NCI-H128 (cell line): ENCODE data around the gene CBX2.

Experiments
- DNase-seq: peaks from one replicate; lab custom pipeline; 2025; ENCODE audit not compliant: unreplicated experiment; lab: John Stamatoyannopoulos, UW

Gene CBX2

DNA sequence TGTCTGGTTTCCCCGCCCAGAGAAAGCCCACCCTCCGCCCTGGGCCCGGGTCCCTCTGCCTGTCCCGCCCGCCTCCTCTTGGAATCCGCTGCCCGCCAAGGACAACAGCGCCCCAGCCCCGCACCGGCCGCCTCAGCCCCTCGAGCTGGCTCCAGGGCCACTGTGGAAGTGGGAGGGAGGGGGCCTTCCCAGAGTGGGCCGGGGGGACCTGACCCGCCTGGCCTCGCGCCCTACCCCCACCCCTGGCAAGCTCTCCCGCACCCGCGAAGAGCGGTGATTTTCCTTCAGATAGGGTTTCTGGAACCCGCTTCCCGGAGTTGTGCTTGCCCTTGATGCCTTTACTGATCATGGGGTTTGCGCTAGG lies 21.2 kb downstream of the CBX2 start:
- no peak for DNase-seq

DNA sequence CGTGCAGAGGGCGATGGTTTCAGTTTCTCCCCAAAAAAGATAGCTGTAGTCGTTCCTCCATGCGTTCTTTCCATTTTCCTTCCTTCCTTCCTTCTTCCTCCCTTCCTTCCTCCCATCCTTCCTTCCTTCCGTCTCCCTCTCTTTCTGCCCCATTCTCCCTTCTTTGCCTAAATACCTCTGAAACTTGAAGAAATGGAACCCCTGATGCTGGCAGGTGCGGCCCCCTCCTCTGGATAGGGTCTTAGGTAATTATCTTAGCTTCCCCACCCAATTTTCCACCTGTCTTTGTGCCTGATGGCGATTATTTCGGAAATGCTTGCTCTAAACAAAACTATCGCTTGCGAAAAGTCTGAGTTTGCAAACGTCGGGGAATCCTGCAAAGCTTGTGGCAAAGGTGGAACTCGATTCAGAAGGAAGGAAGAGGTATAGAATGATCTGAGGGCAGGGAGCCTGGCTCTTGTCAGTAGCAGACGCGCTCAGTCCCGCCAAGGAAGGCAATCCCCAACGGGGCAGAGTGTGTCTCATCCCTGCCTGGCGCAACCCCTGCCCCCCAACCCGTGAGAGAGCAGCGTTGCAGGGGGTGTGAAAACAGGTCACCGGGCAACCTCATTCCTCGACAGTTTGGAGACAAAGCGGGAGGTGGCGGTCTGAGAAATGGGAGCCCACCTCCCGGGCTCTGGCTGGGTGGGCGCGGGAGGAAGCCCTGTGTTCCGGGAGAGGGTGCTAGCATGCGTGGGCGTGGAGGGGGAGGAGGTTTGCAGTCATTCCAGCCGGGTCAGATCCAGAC lies 21.8 kb downstream of the CBX2 start:
- DNase-seq: no peak

DNA sequence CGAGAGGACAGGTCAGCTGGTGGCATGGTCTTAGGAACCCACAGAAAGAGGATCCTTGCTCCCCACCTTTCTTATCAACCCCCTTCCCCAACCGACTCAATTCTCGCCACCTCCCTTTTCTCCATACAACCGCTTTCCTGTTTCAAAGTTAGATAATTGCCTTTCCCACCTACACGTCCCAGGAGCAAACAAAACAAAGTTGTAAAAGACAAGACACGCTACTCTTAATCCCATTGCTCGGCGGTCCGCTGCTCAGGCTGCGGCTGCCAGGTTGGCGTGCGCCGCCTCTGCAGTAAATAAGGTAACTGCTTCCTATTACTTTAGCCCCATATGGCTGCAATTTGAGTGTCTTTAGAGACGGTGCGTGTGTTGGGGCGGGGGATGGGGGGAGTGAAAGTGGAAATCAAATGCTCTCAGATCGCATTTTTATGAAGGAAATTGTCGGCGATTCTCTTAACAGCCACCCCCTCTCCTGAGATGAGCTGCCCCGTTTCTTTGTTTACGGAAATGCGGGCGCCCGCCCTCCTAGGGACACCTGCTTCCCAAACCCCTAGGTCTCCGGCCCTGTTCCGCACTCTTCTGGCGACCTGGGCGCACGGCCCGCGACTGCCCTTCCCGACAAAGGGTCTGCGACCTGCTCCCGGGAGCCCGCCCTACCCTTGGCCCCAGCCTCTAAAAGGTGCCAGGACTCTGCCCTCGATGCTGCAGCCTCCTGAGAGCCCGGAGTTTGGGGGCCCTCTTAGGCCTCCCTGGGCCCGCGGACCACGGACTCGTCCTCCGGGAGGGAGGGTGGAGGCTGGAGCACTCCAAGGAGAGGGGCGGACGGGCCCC lies 22.6 kb downstream of the CBX2 start:
- DNase-seq: no peak

DNA sequence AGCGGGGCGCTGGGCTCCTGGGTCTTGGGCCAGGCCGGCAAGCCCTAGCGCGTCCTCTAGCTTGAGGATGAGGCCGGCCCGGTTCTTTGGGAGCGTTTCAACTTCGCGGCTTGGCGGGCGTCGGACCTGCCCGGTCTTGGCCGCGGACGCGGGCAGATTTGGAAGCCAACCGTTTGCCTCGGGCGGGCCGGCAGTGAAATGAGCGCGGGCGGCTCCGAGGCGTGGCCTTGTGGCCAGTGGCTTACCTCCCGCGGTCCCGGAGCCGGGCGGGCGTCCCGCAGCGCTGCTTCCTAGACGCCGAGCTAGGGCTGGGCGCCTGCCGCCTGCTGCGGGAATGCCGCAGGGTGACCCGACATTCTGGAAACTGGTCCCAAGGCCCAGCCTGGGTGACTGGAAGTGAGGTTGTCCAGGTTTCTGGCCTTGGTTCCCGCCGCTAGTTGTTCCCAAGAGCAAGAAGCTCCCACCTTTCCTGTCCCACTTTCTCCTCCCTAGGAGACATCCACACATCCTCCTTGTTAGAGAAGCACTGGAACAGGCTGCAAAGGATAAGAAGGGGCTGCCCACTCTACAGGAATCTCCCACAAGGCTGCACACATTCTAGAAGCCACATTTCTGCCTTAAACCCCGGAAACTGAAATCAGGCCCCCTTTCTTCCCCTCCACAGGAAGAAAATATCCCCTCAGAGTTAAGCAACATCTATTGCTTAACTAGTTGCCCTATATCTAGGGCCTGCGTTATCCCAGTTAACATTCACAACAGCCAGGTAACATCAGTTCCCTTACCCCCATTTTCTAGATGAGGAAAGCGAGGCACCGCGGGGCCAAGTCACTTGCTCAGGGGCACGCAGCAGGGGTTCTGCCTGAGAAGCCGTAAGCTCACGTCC lies 23.4 kb downstream of the CBX2 start:
- DNase-seq: no peak

DNA sequence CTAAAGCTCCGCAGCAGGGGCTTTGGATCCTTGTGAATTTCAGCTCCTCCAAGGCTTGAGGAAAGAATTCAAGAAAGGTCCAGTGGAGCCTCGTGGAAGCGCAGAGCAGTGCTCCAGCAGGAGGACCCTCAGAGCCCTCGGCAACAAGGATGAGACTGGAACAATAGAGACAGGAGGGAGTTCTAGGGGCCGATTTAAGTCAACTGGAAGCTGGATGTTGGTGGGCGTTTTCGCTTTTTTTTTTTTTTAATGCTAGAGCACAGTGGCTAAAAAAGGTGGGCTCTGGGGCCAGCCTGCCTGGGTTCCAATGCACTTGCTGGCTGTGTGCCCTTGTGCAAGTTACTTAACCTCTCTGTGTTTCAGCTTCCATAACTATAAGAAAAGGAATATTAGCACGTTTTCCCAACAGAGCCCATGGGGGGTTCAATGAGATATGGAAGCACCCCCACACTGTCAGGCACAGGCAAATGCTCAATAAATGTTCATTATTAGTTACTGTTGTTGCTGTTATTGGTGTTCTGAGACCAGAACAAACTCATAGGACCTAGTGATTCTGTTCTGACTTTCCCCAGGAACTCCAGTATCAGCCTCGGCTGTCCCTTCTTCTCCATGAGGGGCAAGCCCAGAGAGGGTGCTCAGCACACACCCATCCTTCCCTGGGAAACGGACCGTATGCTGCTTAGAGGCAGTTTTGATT lies 24.2 kb downstream of the CBX2 start:
- no peak for DNase-seq

DNA sequence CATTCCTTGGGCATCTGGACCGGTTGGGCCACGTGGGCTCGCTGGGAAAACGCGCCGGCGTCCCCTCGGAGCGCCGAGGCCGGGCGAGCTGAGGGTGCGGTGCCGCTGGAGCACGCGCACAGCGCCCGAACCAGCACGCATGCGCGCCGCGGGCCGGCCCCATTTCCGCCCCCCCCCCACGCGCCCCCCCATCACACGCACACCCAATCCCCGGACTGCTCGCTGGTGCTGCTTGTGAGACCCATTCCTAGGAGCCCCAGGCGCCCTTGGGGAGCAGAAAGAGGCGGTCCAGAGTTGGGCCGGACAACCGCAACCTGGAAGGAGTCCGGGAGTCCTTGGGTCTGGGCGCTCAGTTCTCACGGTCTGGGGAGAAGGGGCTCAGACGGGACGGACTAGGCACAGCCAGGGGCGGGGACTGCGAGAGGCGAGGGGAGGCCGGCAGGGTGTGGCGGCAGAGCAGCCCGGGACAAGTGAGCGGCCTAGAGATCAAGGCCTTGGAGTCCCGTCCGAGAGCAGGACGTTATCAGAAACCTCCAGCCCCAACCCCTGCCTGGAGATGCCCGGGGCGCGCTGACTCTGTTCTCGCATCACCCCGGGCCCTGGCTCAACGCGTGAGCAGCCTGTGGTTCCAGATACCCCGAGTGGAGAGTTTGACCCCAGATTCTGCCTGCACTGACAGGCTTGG lies 24.9 kb downstream of the CBX2 start:
- no peak for DNase-seq

DNA sequence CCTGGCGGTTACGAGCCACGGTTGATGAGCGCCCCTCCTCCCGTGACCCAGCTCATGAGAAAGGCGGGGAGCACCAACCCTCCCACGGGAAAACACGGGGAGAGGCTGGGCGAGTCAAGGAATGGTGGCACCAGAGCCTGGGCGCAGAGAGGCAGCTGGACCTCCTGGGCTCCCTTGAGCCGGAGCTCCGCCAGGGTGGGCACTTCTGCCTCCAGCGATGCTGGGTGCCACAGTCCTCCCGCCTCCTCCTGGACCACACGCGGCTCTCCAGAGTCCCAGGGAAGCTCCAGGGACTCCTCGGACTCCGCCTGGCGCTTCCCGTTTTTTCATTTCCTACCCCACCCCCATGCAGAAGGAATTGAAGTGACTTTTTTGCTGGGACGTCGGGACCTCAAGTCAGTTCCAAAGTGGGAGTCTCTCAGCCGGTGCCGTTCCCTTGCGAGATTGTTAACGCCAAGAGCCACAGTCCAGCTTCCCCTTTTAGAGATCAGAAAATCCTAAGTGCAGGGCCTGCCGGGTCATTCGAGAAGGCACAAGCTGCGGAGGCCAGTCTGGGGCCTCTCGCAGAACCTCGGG lies 25.6 kb downstream of the CBX2 start:
- DNase-seq: no peak

DNA sequence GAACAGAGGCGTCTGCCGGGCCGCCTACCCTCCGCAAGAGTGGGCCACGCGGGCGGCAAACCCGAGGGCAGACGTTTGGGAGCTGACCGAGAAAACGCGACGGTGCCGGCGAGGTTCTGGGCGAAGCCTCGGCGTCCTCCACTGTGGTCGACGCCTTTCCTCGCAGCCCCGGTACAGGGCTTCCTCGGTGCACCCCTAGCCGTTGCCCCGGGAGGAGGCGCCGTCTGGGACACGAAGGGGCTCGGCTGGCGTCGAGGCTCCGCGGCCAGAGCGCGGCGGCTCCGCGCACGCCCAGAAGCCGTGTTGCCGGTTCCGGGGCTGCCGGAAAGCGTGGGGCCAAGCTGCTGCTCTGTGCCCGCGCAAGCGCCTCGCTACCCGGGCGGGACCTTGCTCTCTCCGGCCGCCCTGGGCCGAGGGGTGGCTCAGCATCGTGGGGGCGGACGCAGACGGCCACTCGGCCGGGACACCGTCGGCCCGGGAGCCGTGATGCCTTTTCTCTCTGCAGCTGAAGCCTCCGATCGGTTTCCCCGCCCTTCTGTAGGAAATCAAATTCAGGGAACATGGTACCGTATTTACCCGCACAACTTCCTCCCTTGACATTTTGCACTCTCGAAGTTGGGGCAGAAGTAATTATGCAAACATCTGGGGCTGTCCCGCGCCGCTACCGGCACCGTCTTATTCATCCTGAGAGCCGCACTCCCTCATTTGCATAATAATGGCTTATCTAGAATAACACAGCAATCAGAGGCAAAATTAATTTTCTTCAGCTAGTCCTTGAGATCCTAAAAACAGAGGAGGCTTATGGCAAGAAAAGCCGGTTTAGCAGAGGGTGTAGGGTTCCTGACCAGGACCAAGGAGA lies 26.3 kb downstream of the CBX2 start:
- DNase-seq: no peak

DNA sequence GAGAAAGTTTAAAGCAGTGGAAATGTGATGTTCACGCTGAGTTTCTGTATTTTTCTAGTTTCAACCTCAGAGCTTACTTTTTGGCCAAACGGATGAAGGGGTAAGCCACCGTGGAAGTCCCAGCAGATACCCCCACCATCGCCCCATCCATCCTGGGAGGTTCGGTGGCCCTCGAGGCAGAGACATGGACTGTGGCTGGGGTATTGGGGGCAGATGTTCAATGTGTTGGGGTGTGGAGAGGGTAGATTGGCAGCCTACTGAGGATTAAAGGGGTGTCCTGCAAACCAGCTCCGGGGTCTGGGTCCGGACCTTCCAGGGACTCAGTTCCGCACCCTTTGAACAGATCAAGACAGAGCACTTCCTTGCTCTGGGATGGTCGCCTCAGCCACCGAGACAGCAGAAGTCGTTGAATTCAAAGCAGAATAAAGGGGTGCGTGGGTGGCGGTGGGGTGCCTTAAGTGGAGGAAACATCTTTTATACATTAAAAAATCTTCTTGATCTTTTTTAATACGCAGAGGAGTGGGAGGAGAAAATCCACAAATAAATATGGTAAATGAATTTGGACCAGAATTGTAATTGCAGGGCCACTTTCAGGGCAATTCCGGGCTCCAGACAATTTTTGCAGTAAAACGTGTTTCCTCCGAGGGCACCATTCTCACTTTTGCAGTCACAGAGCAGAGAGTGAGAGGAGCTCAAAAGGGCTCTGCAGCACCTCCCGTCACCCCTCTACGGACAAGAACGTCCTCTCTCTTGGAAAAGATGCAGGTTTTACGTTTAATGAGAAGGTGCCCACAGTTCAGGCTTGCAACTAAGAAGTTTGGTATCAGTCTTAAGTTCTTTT lies 27.1 kb downstream of the CBX2 start:
- DNase-seq: no peak

DNA sequence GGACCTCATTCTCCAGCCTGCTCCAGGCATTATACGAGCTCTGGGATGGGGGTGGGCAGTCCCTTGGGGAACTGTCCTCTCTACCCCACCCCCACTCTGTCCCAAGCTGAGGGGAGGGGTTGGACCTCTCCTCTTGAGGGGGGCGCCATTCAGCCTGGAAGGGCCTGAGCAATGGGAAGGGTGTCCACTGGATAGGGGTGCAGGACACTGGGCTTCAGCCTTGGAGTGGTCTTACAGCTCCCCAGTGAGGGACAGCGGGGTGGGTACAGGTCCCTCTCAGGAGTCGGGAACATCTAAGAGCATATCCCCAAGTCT lies 28.5 kb downstream of the CBX2 start:
- DNase-seq: no peak

DNA sequence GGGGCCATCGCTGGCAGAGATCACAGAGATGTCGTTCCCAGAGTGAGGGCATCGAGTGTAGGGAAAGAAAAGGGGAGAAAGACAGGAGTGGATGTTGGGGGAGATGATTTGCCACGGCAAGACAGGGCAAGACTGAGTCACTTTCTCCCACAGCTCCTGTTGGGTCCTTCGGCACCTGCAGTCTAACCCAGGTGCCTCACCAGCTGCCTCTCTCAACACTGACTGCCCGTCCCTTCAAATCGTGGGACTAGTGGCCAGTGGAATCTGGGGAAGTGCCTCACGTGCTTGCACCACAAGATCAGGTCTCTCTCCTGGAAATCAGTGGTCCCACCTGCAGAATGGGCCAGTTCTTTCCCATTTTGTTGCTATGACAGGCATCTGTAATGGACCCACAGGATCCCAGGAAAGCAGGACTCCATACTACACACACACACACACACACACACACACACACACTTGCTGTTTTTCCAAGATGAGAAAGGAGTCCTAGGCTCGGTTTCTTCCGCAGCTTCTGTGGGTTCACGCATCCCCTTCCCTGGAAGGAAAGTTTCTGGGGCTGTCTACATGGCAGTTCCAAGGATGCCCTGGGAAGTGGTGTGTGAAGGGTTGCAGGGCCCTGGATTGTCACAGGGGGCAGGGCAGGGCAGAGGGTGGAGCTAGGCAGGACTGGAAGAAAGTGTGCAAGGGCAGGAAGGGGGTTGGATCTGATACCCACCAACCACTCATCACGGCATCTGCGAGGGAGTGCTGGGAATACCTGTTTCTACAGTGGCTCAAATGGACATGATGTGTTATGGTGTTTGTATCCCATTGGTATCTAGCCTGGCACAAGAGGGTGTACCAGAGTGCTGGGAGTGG lies 29.1 kb downstream of the CBX2 start:
- no peak for DNase-seq

DNA sequence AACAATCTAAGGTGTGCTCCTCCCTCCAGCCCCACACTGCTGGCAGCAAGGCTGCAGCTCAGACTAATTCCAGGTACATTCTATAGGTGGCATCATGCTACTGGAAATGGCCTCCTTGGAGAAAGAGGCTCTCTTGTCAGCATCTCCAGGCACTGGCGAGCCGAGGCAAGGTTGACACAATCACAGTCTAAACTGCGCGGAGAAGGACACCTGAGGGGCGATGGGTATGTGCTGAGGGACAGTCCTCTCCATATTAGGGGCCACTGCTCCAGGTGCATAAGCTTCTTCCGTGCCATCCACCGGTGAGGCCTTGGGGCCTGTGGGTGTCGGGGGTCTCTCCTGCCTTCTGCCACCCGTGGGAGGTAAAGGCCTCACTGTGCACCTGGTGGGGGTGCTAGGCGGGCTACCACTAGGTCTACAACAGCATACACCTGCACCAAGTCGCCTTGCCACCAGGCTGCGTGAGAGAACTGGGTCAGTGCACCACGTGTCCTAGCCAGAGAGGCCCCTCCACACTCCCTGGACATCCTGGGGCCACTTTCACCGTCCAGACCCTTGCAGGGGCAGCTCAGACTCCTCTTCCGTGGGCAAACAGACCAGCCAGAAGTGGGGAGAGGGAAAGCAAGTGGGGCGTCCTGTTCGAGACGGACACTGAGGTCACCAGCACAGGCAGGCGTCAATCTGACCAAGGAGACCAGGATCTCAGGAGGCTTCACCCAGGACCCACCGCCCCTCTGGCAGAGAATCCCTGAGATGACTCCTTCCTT lies 31.0 kb downstream of the CBX2 start:
- no peak for DNase-seq

DNA sequence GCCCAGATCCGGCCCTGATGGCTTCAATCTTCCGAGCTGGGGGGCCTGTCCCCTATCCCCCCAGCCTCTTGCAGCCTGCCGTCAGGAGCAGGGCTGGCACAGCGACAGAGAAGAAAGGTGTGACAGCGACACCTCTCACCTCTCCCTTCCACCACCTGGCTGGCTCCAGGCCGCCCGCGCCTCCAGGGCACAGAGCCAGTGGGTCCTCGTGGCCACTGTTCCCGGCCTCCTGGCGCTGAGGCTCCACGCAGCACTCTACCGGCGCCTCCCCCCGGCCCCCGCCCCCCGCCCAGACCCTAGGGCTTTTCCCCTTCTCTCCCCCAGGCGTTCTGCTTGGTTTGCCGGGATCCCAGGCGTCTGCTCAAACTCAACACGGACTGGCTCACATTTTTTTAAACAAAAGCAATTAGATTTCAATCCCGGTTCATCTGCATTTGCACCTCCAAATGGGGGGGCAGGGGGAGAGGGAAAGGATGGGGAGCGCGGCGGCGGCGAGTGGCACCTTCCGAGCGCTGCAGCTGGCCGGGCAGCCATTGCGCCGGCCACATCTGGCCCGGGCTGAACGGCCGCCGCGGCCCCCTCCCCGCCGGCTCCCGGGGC lies 31.7 kb downstream of the CBX2 start:
- no peak for DNase-seq

DNA sequence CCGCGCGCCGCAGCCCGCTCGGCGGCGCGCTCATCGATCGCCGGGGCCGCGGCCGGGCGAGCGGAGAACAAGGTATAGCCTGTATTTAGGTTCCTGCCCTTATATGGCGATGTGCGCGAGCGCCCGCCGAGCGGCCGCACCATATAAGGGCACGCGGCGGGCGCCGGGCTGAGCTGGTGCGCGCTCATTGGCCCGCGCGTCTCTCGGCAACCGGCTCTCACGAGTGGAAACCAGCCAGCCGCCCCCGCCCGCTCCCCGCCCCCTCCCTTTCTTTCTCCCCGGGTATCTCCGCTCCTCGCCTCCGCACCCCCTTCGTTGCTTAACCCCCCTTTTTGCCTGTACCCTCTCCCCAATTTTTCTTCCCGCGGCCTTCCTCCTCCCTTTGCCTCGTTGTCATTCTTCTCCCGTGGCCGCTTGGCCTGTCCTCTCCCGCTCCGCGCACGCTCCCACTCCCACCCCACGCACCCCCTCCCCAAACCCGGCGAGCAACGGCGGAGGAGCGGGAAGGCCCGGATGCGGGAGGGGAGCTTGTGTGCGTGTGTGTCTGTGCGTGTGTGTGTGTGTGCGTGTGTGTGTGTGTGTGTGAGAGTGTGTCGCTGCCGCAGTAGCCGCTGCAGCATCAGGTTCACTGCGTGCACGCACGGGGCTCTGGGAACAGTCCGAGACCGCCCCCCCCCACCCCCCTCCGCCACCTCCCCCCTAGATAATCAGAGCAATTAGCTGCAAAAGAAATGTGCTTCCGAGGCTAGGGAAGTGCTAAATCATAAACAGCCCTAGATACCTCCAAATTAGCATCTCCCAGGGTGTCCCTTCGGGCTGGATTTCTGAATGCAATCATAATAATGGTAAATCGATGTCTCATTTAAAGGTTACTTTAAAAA lies 32.4 kb downstream of the CBX2 start:
- peak; percentile 71 for DNase-seq
